NCI-H2227 treated with DMSO at 0.1 percent for 48 hours (cell line): ENCODE measurements around the gene UGT1A1.

Source experiments
- DNase-seq: peaks from one replicate; lab custom pipeline; 2025; lab: John Stamatoyannopoulos, UW

The UGT1A1 gene

GRCh38 chr2:233796254-233796653, 36.2 kb downstream of the UGT1A1 start:
- DNase-seq = no peak

GRCh38 chr2:233798335-233799086, 38.4 kb downstream of the UGT1A1 start:
- DNase-seq = no peak

GRCh38 chr2:233799087-233799665, 39.1 kb downstream of the UGT1A1 start:
- no peak for DNase-seq

- DNase-seq = no peak
Observed at GRCh38 chr2:233799716-233800115, 39.6 kb downstream of the UGT1A1 start.

GRCh38 chr2:233800208-233800607, 40.1 kb downstream of the UGT1A1 start:
- DNase-seq = no peak

- no peak for DNase-seq
Observed at GRCh38 chr2:233801357-233802131, 41.5 kb downstream of the UGT1A1 start.

- no peak for DNase-seq
Observed at GRCh38 chr2:233802132-233802815, 42.2 kb downstream of the UGT1A1 start.

GRCh38 chr2:233803292-233803911, 43.3 kb downstream of the UGT1A1 start:
- DNase-seq = no peak

GRCh38 chr2:233803994-233804393, 43.9 kb downstream of the UGT1A1 start:
- no peak for DNase-seq

- no peak for DNase-seq
Observed at GRCh38 chr2:233807215-233807865, 47.3 kb downstream of the UGT1A1 start.

- no peak for DNase-seq
Observed at GRCh38 chr2:233807966-233808935, 48.2 kb downstream of the UGT1A1 start.

- no peak for DNase-seq
Observed at GRCh38 chr2:233810385-233810784, 50.3 kb downstream of the UGT1A1 start.

GRCh38 chr2:233811087-233811486, 51.0 kb downstream of the UGT1A1 start:
- DNase-seq = no peak

- no peak for DNase-seq
Observed at GRCh38 chr2:233811732-233812131, 51.7 kb downstream of the UGT1A1 start.

GRCh38 chr2:233813236-233814055, 53.4 kb downstream of the UGT1A1 start:
- DNase-seq = no peak

GRCh38 chr2:233814056-233814835, 54.2 kb downstream of the UGT1A1 start:
- DNase-seq = no peak

GRCh38 chr2:233815861-233816260, 55.8 kb downstream of the UGT1A1 start:
- DNase-seq = no peak

- no peak for DNase-seq
Observed at GRCh38 chr2:233816334-233816733, 56.3 kb downstream of the UGT1A1 start.

GRCh38 chr2:233816771-233817170, 56.7 kb downstream of the UGT1A1 start:
- no peak for DNase-seq
